Activated CD4-positive, alpha-beta T cell treated with anti-CD3 and anti-CD28 coated beads for 48 hours (primary cell): Measurements from ENCODE around the gene ALOX5AP.
"Not testable (repeated sequence)": the region's sequence is repeated elsewhere in the genome, so short reads cannot be mapped to it uniquely, and the experiment has no call there.

ENCODE experiments used
- DNase-seq: peaks from one replicate; pipeline ENCODE4 v3.0.0-alpha.2; 2020

The ALOX5AP gene

GRCh38 chr13:30739237-30739528 is 3.8 kb downstream of the ALOX5AP start:
- no peak for DNase-seq

DNA sequence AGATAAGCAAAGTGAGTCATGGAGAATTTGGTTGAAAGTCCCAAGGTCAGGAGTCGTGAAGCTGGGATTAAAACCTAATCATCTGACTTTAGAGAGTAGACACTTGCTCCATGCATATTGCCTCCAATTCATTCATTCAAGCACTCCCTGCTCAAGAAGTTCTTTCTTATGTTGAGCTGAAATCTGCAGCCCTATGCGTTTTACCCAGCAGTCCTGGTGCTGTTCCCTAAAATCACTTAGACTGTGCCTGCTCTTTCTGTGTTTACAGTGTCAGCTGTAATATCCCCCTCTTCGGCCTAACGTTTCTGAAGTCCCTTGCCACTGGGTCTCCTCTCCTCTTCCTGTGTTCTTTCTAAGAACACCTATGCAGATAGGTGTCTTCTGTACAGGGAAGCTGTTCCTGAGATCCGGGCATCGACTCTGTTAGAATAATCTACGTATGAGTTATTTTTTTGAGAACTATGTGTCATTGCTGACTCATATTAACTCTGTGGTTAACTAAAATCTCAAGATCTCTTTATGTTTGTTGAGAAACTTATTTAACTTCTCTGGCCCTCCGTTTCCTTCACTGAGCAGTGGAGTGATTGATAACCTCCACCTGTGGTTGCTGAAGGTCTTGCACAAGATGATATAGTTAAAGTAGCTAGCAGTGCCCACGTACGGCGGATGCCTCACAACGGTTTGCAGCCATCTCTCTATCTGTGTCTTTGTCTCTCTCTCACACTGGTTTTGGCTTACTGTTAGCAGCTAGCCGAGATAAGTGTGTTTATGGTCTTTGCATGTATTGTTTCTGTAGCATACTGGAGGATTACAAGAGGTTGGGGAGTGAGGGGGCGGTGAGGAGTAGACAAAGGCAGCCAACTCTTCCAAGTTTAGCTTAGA is 4.7 kb downstream of the ALOX5AP start:
- DNase-seq: peak; percentile 79

DNA sequence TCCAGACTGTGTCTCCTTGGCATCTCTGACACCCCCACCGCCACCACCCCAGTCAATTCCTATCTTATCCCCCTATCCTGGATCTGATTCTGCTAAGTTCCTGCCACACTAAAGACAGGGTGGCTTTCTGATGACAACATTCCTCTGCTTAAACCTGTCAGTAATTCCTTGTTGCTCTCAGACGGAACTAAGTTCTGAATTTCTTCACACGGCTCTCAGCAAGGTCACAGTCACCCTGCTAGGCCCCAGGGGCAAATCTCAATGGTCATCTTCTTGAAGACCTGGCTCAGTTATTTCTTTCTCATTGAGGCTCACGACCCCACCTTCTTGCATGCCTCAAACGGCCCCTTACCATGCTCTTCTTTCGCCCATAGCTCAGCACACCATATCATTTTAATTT is 7.6 kb downstream of the ALOX5AP start:
- no peak for DNase-seq

DNA sequence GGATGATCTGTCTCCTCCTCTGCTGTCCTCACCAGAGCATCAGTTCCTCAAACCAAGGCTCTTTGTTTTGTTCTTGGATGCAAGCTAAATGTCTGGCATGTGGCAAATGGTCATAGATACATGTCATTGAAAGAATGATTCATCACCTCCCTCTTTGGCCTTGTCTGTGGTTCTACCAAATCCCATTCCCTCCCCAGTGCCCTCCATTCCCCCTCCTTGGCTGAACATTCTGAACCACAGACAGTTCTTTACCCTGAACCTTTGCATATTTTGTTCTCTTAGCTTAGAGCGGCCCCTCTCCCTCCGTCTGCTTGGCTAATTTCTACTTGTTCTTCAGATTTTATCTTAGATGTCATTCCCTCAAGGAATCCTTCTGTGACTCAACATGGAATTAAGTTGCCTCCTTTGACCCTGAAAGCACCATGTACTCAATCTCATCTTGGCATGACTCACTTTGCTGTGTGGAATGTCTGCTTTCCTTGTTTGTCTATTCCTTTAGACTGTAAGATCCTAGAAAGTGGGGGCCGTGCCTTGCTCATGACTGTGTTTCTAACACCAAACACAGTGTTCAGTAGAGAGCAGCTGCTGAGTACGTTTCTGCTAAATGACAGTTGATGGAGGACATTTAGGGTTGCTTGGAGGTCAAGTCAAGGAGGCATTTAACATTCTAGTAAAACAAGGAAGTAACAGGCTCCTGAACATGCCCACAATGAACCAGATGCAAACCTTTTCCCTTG is 8.1 kb downstream of the ALOX5AP start:
- no peak for DNase-seq

- DNase-seq: peak; percentile 88
These were observed 8.8 kb downstream of the ALOX5AP start for GRCh38 chr13:30744056-30744680.

- DNase-seq: no peak
These were observed 9.3 kb downstream of the ALOX5AP start for GRCh38 chr13:30744681-30745077.

DNA sequence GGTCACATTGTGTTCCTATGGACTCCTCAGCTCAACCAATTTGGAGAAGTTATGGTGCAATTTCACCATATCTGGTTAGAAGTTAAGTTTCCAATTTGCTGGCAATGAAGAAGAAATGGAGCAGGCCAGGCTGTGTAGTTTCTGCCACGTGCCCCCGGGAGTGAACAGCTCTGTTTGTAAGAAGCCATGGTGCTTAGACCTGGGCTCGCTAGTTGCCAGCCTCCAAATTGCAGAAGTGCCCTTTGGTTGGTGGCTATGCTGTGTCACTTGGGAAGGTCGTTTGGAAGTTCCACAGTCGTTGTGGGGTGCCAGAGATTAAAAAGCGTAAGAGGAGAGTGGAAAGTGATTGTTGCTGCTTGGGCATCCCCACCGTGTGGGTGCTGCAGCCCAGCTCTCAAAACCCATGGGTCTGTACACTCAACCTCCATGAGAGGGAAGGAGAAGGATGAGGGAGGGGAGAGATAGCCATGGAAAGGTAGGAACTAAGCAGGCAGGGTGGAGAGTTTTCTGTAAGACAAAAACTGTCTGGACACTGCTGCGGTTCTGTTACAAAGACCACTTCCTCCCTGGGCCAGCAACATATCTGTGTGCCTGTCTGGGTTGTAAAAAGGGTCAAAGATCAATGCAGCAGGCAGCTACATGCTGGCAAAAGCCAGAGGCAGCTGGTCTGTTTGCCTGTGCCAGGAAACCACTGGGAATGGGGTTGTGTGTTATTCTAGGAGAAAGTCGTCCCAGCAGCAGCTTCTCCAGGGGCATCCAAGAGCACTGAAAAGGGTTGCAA is 10.8 kb downstream of the ALOX5AP start:
- no peak for DNase-seq

DNA sequence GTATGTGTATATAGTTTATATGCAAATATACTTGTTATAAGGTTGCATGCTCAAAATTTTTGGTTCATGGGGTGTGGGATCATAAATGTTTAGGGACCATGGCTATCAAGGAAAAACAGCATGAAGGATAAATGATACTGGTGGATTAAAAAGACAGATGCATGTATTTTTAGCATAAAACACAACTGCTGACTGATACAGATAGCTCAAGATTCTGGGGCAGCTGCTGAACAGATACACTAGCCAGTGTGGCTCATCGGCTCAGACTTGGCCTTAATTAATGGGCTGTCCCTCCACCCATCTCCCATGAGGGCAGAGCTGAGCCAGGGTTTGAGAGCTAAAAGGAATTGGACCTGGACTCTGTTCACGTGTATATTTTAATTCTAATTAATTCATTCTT is 11.4 kb downstream of the ALOX5AP start:
- DNase-seq: no peak

GRCh38 chr13:30747845-30748244 is 12.5 kb downstream of the ALOX5AP start:
- DNase-seq: not testable (repeated sequence)

DNA sequence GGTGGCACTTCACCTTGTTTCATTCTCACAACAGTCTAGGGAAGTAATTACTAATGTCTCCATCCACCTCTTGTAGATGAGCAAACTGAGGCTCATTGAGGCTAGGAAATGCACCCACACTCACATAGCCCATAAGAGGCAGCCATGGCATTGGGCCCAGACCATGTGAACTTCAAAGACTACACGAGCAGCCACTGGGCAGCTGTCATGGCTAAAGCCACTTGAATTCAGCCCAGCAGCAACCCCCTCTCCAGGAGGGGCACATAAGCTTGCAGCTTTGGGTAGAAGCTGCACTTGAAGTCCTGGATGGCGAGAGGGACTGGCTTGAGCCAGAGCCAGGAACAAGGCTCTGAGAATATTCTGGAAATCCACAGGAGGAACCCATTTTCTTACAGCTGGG is 13.4 kb downstream of the ALOX5AP start:
- DNase-seq: no peak

DNA sequence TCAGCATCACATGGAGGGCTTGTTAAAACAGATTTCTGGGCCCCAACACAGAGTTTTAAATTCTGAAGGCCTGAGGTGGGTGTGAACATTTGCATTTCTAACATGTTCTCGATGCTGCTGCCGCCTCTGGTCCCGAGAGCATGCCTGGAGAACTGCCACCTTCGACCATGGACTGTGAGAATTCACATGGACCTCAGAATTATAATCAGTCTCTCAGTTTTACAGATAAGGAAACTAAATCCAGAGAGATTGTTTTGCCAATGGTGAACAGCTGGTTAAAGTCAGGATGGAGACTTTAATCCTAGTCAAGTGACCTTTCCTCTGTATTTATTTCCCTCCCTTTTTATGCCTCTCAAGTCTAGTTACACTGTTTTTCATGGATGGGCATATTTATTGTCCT is 14.7 kb downstream of the ALOX5AP start:
- DNase-seq: no peak

DNA sequence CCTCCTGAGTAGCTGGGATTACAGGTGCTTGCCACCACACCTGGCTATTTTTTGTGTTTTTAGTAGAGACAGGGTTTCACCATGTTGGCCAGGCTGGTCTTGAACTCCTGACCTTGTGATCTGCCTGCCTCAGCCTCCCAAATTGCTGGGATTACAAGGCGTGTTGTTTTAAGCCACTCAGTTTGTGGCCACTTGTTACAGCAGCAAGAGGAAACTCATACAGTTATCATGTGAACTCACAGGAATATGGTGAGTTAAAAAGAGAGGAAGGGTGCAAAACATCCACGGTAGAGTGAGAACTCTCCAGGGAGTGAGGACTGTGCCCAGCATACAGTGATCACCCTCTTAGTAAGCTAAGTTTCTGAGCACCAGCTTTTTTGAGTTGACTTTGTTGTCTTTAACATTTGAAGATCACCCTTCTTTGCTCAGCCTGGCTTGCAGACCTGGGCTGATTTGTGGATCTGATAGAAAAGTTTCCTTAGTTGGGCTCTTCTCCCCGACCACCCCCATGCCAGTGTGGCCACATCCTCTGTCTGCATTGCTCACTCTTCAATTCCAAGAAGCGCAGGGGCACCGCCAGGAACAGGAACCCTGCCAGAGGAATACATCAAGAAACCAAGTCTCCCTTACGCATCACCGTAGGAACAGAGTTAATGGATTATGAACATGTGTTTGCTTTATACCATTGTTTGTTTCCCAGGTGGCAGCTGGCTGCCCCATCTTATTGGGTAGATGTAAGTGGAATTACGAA is 16.0 kb downstream of the ALOX5AP start:
- DNase-seq: no peak

DNA sequence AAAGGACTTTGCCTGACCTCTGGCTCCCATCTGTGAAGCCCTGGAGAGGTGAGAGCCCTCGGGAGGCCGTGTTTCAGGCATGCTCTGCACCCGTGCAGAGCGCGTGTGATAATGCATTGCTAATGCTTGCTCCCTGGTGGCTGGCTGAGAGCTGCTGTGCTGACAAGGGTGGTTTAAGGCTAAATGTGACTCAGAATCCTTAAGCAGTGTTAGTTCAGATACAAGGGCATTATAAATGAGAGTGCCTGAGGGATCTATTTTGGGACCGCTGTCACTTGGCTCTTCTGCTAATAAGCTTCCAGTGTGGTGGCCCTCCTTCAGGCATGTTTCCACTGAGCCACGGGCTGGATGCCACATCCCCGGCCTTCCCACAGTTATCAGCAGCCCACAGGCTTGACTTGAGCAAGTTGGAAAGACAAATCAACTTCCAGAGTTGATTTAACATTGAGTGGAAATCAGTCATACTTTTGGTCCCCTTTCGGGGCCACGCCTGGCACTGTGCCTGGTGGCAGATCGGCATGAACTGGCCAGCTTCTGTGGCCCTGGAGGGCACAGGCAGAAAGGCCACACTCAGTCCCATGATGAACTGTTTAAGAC is 17.0 kb downstream of the ALOX5AP start:
- DNase-seq: no peak

DNA sequence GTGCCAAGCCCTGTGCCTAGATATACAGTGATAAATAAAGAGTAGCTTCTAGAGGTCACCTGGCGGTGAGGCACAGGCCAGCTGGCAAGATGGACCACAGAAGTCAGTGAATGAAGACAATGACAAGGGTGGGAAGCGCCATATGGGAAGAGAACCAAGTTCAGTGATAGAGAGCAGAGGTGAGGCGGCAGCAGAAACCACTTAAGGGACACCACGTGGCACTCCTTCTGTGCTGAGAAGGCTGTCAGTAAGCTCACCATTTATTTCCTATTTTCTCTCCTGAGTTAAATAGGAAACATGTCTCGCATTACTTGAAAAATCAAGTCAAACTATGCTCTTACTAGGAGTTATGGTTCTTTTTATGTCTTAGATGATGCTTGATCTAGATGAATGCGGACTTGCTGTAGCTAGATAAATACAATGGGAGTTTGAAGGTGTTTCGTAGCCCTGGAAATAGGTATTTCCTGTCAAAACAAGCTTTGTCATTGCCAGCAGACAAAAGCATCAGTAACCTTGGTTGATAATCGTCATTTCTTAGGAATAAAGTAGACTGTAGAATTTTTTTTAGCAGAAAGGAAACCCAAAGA is 17.8 kb downstream of the ALOX5AP start:
- DNase-seq: no peak

GRCh38 chr13:30755678-30756077 is 20.3 kb downstream of the ALOX5AP start:
- DNase-seq: no peak

GRCh38 chr13:30757026-30757742 is 21.8 kb downstream of the ALOX5AP start:
- DNase-seq: no peak

DNA sequence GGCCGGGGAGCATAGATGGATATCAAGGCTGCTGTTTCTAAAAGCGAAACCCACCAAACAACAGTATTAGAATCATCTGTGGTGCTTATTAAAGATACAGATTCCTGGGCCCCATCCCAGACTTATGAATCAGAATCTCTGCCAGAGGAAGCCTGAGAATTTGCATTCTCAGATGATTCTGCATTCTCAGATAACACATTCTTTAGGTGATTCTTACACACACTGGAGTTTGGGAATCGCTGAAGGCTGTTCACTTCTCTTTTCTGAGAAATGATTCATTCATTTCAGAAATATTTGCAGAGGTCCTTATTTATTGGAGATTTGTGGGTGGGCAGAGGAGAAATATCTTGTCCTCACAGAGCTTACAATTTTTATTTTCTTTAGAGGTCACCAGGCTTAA is 24.4 kb downstream of the ALOX5AP start:
- no peak for DNase-seq

DNA sequence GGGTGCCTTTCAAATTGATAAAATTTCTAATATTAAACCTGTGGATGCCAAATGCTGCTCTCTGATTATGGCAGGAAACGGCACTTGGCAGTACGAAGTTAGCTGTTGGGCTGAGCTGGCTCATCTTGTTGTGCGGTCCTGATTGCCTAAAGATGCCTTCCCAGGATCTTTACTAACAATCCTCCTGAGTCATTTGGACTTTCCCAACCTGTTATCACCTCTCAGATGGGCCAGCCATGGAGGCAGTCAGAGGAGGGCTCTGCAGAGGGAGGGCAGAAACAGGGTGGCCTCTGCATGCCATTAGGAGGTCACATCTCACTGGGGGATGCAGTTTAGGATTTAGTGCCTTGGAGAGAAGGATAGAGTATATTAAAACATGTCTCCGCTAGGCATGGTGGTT is 27.3 kb downstream of the ALOX5AP start:
- no peak for DNase-seq

GRCh38 chr13:30763786-30764413 is 28.6 kb downstream of the ALOX5AP start:
- DNase-seq: no peak

GRCh38 chr13:30766231-30766630 is 30.9 kb downstream of the ALOX5AP start:
- DNase-seq: no peak
